Measurements from ENCODE around the gene COX4I2.

The COX4I2 gene

DNA sequence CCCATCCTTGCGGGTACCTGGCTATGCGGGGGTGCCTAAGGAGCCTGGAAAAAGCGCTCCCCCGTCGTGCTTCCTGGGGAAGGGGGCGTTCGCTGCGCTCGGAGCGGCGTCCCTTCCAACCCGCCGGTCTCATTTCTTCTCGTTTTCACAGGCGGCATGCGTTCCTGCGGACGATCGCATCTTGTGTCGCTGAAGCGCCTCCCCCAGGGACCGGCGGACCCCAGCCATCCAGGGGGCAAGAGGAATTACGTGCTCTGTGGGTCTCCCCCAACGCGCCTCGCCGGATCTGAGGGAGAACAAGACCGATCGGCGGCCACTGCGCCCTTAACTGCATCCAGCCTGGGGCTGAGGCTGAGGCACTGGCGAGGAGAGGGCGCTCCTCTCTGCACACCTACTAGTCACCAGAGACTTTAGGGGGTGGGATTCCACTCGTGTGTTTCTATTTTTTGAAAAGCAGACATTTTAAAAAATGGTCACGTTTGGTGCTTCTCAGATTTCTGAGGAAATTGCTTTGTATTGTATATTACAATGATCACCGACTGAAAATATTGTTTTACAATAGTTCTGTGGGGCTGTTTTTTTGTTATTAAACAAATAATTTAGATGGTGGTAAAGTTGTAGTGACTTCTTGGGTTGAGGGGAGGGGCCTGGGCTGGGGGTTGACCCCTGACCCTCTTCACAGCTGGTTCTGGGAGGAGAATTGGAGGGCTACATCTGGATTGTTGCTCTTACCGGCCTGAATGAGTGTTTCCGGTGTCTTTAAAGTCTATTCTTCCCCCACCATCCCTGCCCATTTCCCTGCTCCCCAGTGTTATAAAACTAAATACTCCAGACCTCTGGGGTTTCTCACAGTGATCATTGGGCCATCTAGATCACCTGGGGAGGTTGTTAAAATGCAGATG, 31.6 kb upstream of the COX4I2 start:
- peak overlapping the region; percentile 82 for H2BK15ac ChIP-seq (ENCODE audit: low read depth, poor library complexity, severe bottlenecking)
- H4K91ac ChIP-seq (ENCODE audit: low read length) = peak overlapping the region; percentile 29
- peak overlapping the region; percentile 42 to 84 for H3K4ac ChIP-seq (ENCODE audit: low read depth in 1 of 2, low read length in 2 of 2)
- peak overlapping the region in 1 of 2 experiments; percentile 85 for H3K23ac ChIP-seq (ENCODE audit: low read length in 2 of 2)
- H2BK5ac ChIP-seq (ENCODE audit: low read depth, low read length, poor library complexity, severe bottlenecking) = no peak overlapping the region
- H2AFZ ChIP-seq (ENCODE audit: low read depth, low read length) = no peak overlapping the region
- WGBS = under 1% methylated on average over 38 of the region's 39 CpGs
- H3K27me3 ChIP-seq (ENCODE audit: control insufficient read depth in 1 of 2, insufficient read depth in 1 of 2, low read length in 2 of 2) = no peaks in the 10 kb centered on the region
- H3K14ac ChIP-seq (ENCODE audit: low read length in 2 of 2) = peak overlapping the region; percentile 48 to 96
- H3K9me3 ChIP-seq (ENCODE audit: control insufficient read depth, low read length) = no peaks in the 10 kb centered on the region
- H3K18ac ChIP-seq (ENCODE audit: low read depth in 1 of 2, low read length in 2 of 2) = peak overlapping the region; percentile 95 to 99
- peaks cover 3 to 7% of the 10 kb centered on the region in 2 experiments for H3K36me3 ChIP-seq (ENCODE audit: control insufficient read depth in 1 of 2, insufficient read depth in 2 of 2, low read depth in 1 of 2, low read length in 2 of 2)
- no peak overlapping the region for H2AK5ac ChIP-seq (ENCODE audit: low read length, severe bottlenecking)
- peak overlapping the region; percentile 30 to 46 for H2BK12ac ChIP-seq (ENCODE audit: low read length in 2 of 2)
- H3K27ac ChIP-seq (ENCODE audit: low read length, poor library complexity, severe bottlenecking) = peak overlapping the region; percentile 3
- peak overlapping the region; percentile 99 for H3K9ac ChIP-seq (ENCODE audit: low read length)
- peak overlapping the region; percentile 79 for H4K8ac ChIP-seq (ENCODE audit: low read length)
- H2BK120ac ChIP-seq (ENCODE audit: low read depth, low read length) = no peak overlapping the region
- DNase-seq = peak; percentile 52
- H3K79me1 ChIP-seq (replicated peaks; ENCODE audit: low read length, poor library complexity, severe bottlenecking) = no peaks in the 10 kb centered on the region
- peak overlapping the region; percentile 55 for H3K4me2 ChIP-seq (ENCODE audit: low read length, poor library complexity, severe bottlenecking)
- peaks cover 37% of the 10 kb centered on the region for H3K4me1 ChIP-seq (ENCODE audit: control insufficient read depth, insufficient read depth, low read depth, low read length)
- peak overlapping the region; percentile 81 to 98 for H3K4me3 ChIP-seq (ENCODE audit: insufficient read depth in 1 of 2, low read depth in 1 of 2, low read length in 2 of 2)

DNA sequence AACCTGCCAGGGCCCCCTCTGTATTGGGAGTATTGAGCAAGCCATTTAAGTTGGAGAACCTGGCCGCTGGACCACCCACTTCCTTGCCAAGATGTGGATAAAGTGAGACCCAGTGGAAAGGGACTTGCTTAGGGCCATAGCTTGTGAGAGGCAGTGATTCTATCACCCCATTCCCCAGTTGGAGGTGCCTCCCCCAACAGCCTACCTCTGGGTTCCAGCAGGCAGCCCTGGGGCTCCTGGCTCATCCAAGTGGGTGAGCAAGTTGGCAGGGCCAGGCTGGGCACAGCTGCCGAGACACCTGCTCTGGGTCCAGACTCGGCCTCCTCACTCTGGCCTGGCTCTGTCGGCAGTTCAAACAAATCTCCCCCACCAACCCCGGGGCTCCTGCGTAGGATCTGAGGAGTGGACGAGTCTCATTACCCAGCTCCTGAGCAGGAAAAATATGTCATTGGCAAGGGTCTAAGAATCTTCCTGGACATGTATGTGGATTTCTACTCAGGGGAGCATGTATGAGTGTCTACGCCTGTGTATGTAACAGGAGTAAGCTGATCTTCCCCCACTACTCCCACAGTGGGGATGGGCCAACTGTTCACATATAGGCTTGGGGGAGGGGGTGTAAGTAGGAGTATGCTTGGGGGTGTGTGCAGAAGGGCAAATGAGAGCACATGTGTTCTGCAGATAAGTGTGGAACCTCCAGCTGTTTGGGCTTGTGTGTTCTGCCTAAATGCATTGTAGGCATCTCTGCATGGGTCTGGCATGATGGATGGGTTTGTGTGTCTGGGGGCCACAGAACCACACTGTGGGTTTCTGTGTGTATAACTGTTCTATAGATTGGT, 30.7 kb upstream of the COX4I2 start:
- H3K9ac ChIP-seq (ENCODE audit: low read length) = peak overlapping the region; percentile 99
- H3K23ac ChIP-seq (ENCODE audit: low read length in 2 of 2) = peak overlapping the region in 1 of 2 experiments; percentile 2
- 26% methylated on average over 8 of the region's 8 CpGs for WGBS

DNA sequence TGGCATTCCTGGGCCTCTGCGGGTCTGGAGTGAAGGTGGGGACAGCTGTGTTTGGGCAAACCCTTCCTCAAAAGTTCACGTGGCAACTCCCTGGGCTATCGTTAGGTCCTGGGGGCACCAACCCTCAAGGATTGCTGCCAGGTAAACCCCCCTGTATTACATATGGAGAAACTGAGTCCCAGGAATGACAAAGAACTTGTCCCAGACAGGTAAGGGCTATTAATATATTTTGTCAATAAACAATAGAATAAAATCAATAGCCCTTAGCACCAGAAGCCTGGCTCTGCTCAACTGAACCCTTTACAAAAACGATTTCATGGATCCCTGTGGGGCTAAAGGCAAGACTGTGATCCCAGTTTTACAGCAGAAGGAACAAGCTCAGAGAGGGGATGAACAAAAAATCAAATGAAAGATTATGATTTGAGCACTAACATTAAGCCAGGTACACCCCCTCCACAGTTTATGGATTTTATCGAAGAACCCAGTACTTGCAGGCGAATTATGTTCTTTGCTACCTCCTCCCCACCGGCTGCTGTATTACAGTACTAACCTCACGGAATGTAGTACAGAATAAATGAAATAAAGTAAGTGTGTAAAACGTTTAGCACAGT, 30.0 kb upstream of the COX4I2 start:
- H3K23ac ChIP-seq (ENCODE audit: low read length in 2 of 2) = no peak overlapping the region
- H3K36me3 ChIP-seq (ENCODE audit: control insufficient read depth in 1 of 2, insufficient read depth in 2 of 2, low read depth in 1 of 2, low read length in 2 of 2) = peaks cover 3 to 7% of the 10 kb centered on the region in 2 experiments
- no peak overlapping the region for H2BK15ac ChIP-seq (ENCODE audit: low read depth, poor library complexity, severe bottlenecking)

More for the DNA sequence above, 30.7 kb upstream of the COX4I2 start:
- Histone ChIP-seq H4K91ac (ENCODE audit: low read length) (peak overlapping the region; percentile 21), H3K36me3 (ENCODE audit: control insufficient read depth in 1 of 2, insufficient read depth in 2 of 2, low read depth in 1 of 2, low read length in 2 of 2) (peaks cover 3 to 7% of the 10 kb centered on the region in 2 experiments), H2AFZ (ENCODE audit: low read depth, low read length) (no peak overlapping the region), H3K27me3 (ENCODE audit: control insufficient read depth in 1 of 2, insufficient read depth in 1 of 2, low read length in 2 of 2) (no peaks in the 10 kb centered on the region), H2AK5ac (ENCODE audit: low read length, severe bottlenecking) (peak overlapping the region; percentile 8), H3K18ac (ENCODE audit: low read depth in 1 of 2, low read length in 2 of 2) (peak overlapping the region; percentile 65 to 87), H3K9me3 (ENCODE audit: control insufficient read depth, low read length) (no peaks in the 10 kb centered on the region), H2BK12ac (ENCODE audit: low read length in 2 of 2) (peak overlapping the region in 1 of 2 experiments; percentile 55), H2BK5ac (ENCODE audit: low read depth, low read length, poor library complexity, severe bottlenecking) (no peak overlapping the region), H3K4me3 (ENCODE audit: insufficient read depth in 1 of 2, low read depth in 1 of 2, low read length in 2 of 2) (peak overlapping the region in 1 of 2 experiments; percentile 98), H3K4me1 (ENCODE audit: control insufficient read depth, insufficient read depth, low read depth, low read length) (peaks cover 37% of the 10 kb centered on the region), H3K79me1 (replicated peaks; ENCODE audit: low read length, poor library complexity, severe bottlenecking) (no peaks in the 10 kb centered on the region), H2BK15ac (ENCODE audit: low read depth, poor library complexity, severe bottlenecking) (no peak overlapping the region), H3K27ac (ENCODE audit: low read length, poor library complexity, severe bottlenecking) (no peak overlapping the region), H3K4me2 (ENCODE audit: low read length, poor library complexity, severe bottlenecking) (peak overlapping the region; percentile 55), H3K4ac (ENCODE audit: low read depth in 1 of 2, low read length in 2 of 2) (peak overlapping the region in 1 of 2 experiments; percentile 47), H4K8ac (ENCODE audit: low read length) (peak overlapping the region; percentile 28), H3K14ac (ENCODE audit: low read length in 2 of 2) (peak overlapping the region in 1 of 2 experiments; percentile 39), H2BK120ac (ENCODE audit: low read depth, low read length) (no peak overlapping the region)
- DNase-seq = peak; percentile 95

More for the DNA sequence above, 30.0 kb upstream of the COX4I2 start:
- H2AK5ac ChIP-seq (ENCODE audit: low read length, severe bottlenecking) = peak overlapping the region; percentile 8
- peak overlapping the region; percentile 71 for H3K27ac ChIP-seq (ENCODE audit: low read length, poor library complexity, severe bottlenecking)
- no peak overlapping the region for H3K4ac ChIP-seq (ENCODE audit: low read depth in 1 of 2, low read length in 2 of 2)
- H4K91ac ChIP-seq (ENCODE audit: low read length) = no peak overlapping the region
- H4K8ac ChIP-seq (ENCODE audit: low read length) = no peak overlapping the region
- H3K14ac ChIP-seq (ENCODE audit: low read length in 2 of 2) = peak overlapping the region in 1 of 2 experiments; percentile 39
- 68% methylated on average over 9 of the region's 9 CpGs for WGBS
- H3K4me3 ChIP-seq (ENCODE audit: insufficient read depth in 1 of 2, low read depth in 1 of 2, low read length in 2 of 2) = peak overlapping the region in 1 of 2 experiments; percentile 98
- H2BK5ac ChIP-seq (ENCODE audit: low read depth, low read length, poor library complexity, severe bottlenecking) = no peak overlapping the region
- no peak overlapping the region for H2AFZ ChIP-seq (ENCODE audit: low read depth, low read length)
- no peaks in the 10 kb centered on the region for H3K27me3 ChIP-seq (ENCODE audit: control insufficient read depth in 1 of 2, insufficient read depth in 1 of 2, low read length in 2 of 2)
- peak overlapping the region; percentile 64 for H3K4me2 ChIP-seq (ENCODE audit: low read length, poor library complexity, severe bottlenecking)
- H3K18ac ChIP-seq (ENCODE audit: low read depth in 1 of 2, low read length in 2 of 2) = peak overlapping the region; percentile 41 to 63
- no peaks in the 10 kb centered on the region for H3K79me1 ChIP-seq (replicated peaks; ENCODE audit: low read length, poor library complexity, severe bottlenecking)
- no peak overlapping the region for H2BK120ac ChIP-seq (ENCODE audit: low read depth, low read length)
- DNase-seq = no peak
- H3K9me3 ChIP-seq (ENCODE audit: control insufficient read depth, low read length) = no peaks in the 10 kb centered on the region
- H2BK12ac ChIP-seq (ENCODE audit: low read length in 2 of 2) = peak overlapping the region in 1 of 2 experiments; percentile 55
- peak overlapping the region; percentile 99 for H3K9ac ChIP-seq (ENCODE audit: low read length)
- H3K4me1 ChIP-seq (ENCODE audit: control insufficient read depth, insufficient read depth, low read depth, low read length) = peaks cover 37% of the 10 kb centered on the region

Measured in mesenchymal stem cell (in vitro differentiated cells and primary cell).